GM12878 (cell line): Measurements from ENCODE around the gene LAD1. TPM values are rescaled to one million over a fixed set of nuclear protein-coding genes. Genes with fewer than 3 reads are reported as not detected.

Experiments
- ATAC-seq: fragments of 200-7000 bp; cut with Tn5 transposase; 3 replicates; pipeline ENCODE4 v1.9.1; 2020; ENCODE audit warnings: mild to moderate bottlenecking, moderate library complexity
- BruUV-seq: library from RNA; stranded (reverse); fragments of 400-500 nt; replicated peaks from 2 replicates; lab custom pipeline; 2021; lab: Mats Ljungman, UMichigan
- CTCF ChIA-PET: fragments of 300-600 bp; sonication (Branson Sonifier 250); formaldehyde crosslinking; extraction: SDS; loops from one replicate; lab custom pipeline; 2021; ENCODE audit warnings: inconsistent platforms; lab: Yijun Ruan, JAX
- POLR2A ChIA-PET: fragments of 350-600 bp; formaldehyde crosslinking; extraction: SDS; loops from one replicate; lab custom pipeline; 2021; ENCODE audit warnings: inconsistent platforms; lab: Charles Lee
- RAD21 ChIA-PET: fragments of 300-600 bp; sonication (Branson Sonifier 250); formaldehyde crosslinking; loops from one replicate; lab custom pipeline; 2023; ENCODE audit warnings: antibody characterized with exemption; ENCODE audit not compliant: unreplicated experiment; lab: Charles Lee
- SMC1A ChIA-PET: fragments of 300-600 bp; sonication (Branson Sonifier 250); formaldehyde crosslinking; loops from one replicate; lab custom pipeline; 2023; ENCODE audit not compliant: unreplicated experiment, uncharacterized antibody; lab: Charles Lee
- DNase-seq: peaks from one replicate; pipeline ENCODE4 v3.0.0-alpha.2; 2011; ENCODE audit warnings: low read depth, low spot score
- FAIRE-seq: peaks from 3 replicates; lab custom pipeline; 2011; peaks lifted over from hg19 to GRCh38; lab: Jason Lieb, UNC
- H2AFZ ChIP-seq: 2 replicates; pipeline ENCODE4 v1.6.0; 2011; ENCODE audit warnings: low read depth, low read length, control low read depth; ENCODE audit not compliant: control insufficient read depth
- H3K27ac ChIP-seq: 2 replicates; pipeline ENCODE4 v1.5.1; 2011; ENCODE audit warnings: control low read depth; ENCODE audit not compliant: control insufficient read depth, insufficient read depth
- H3K27me3 ChIP-seq, 2 experiments: replicated peaks in 1 of 2; 2 replicates each; pipeline versions ENCODE4 v1.6.0 to v1.6.1; 2011; ENCODE audit warnings: low read length in 1 of 2; ENCODE audit not compliant: control insufficient read depth in 2 of 2, insufficient read depth in 2 of 2
- H3K36me3 ChIP-seq, 2 experiments: 2 replicates each; pipeline ENCODE4 v1.5.1; 2011; ENCODE audit warnings: low read length in 1 of 2; ENCODE audit not compliant: control insufficient read depth in 2 of 2, insufficient read depth in 2 of 2
- H3K4me1 ChIP-seq: 2 replicates; pipeline ENCODE4 v1.6.1; 2011; ENCODE audit warnings: mild to moderate bottlenecking, low read length, moderate library complexity, mixed read lengths; ENCODE audit not compliant: control insufficient read depth, insufficient read depth
- H3K4me2 ChIP-seq: 2 replicates; pipeline ENCODE4 v1.6.0; 2011; ENCODE audit warnings: control low read depth; ENCODE audit not compliant: control insufficient read depth, insufficient read depth
- H3K4me3 ChIP-seq: fragments of 200-600 bp; sonication (generic); 2 replicates; pipeline ENCODE4 v1.5.1; 2016
- H3K79me2 ChIP-seq: 2 replicates; pipeline ENCODE4 v1.6.0; 2011; ENCODE audit warnings: low read length; ENCODE audit not compliant: control insufficient read depth, insufficient read depth
- H3K9ac ChIP-seq: 2 replicates; pipeline ENCODE4 v1.8.0; 2011; ENCODE audit warnings: low read length, control low read depth, mixed read lengths; ENCODE audit not compliant: control insufficient read depth, insufficient read depth
- H3K9me3 ChIP-seq: replicated peaks from 3 replicates; pipeline ENCODE4 v1.5.1; 2011; ENCODE audit warnings: mild to moderate bottlenecking, low read length; ENCODE audit not compliant: control insufficient read depth, insufficient read depth
- H4K20me1 ChIP-seq: 2 replicates; pipeline ENCODE4 v1.6.0; 2011; ENCODE audit not compliant: control insufficient read depth, insufficient read depth
- ASH2L ChIP-seq: fragments of 300-600, 200-600 bp; sonication (generic); IDR thresholded peaks from 2 replicates; pipeline ENCODE4 v1.6.1; 2017; ENCODE audit warnings: low read depth, mild to moderate bottlenecking, borderline replicate concordance
- NR2F1 ChIP-seq: fragments of 450-650 bp; conservative IDR thresholded peaks from 2 replicates; pipeline ENCODE4 v1.6.1; 2017; ENCODE audit warnings: mild to moderate bottlenecking
- SMARCA5 ChIP-seq: fragments of 450-650 bp; IDR thresholded peaks from 2 replicates; pipeline ENCODE4 v1.6.1; 2017; ENCODE audit warnings: mild to moderate bottlenecking
- TCF12 ChIP-seq: IDR thresholded peaks from 2 replicates; pipeline ENCODE4 v1.6.1; 2011; ENCODE audit warnings: low read depth, mild to moderate bottlenecking, low read length
- WGBS: methylation state at CpG from one replicate; pipeline ENCODE4 v1.1.6; 2016; ENCODE audit warnings: low lambda C conversion rate; ENCODE audit not compliant: insufficient replicate concordance, insufficient coverage; ENCODE audit errors: missing lambda C conversion rate; 5-methylcytosine and 5-hydroxymethylcytosine counted together
- in situ Hi-C: fragments of 300-500 bp; cut with MboI; formaldehyde crosslinking; loops from 9 replicates; pipeline ENCODE4 v1.14.3; 2018; ENCODE audit warnings: mixed read lengths
- intact Hi-C: fragments of 100-400 bp; cut with micrococcal nuclease; formaldehyde crosslinking; loops from one replicate; pipeline ENCODE4 v1.14.2; 2022; ENCODE audit not compliant: unreplicated experiment
- polyA plus RNA-seq, 11 experiments: library from polyadenylated mRNA; depleted of rRNA in 4 of 11; unstranded in 6 of 11; stranded (reverse) in 5 of 11; fragments of >200 nt; fragmentation: Nextera tagmentation in 4 of 11; fragmentation: Illumina TruSeq in 1 of 11; extraction: Ambion mirVana in 4 of 11; extraction: Trizol in 1 of 11; gene quantifications; 1 replicate in 1 of 11; 2 replicates in 10 of 11; pipeline versions ENCODE4 v1.2.1 to v1.2.3, GENCODE V29; 2011 to 2016; ENCODE audit warnings: inconsistent platforms in 2 of 11, missing spikeins in 2 of 11, low read depth in 1 of 11
- total RNA-seq, 4 experiments: library from RNA; depleted of rRNA in 3 of 4; stranded (reverse); fragments of >200 nt in 3 of 4; fragmentation: Illumina TruSeq in 1 of 4; extraction: Trizol in 1 of 4; gene quantifications; 2 replicates each; pipeline versions ENCODE4 v1.2.1 to v1.2.3, GENCODE V29; 2013 to 2021
- TF ChIP-seq, protein P1 (sequence below): fragments of 450-650 bp; IDR thresholded peaks from 2 replicates; pipeline ENCODE4 v1.6.1; 2016; ENCODE audit warnings: mild to moderate bottlenecking

LAD1 gene
- total and polyA plus RNA-seq, 10 of the 15 experiments (the other 5 are each of a cell fraction or from before 2014, with no cell fraction given): 0.05 to 0.48 (median 0.32) TPM; not detected in 3

DNA sequence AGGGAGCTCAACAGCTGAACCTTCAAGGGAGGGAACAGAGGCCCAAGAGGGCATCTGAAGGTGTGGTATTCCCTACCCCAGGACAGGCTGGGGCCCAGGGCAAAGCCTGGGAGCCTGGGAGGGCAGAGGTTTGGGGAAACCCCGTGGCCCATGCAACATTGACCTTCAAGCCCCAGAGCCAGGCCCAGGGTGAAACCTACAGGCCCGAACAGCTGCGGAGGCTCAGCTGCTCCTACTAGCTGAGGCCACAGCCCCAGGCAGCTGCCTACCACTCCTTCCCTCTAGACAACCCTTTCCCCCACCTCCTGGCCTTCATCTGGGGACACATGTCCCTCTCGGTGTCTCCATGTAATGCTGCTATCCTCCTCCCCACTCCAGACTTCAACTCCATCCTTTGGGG is 3.2 kb downstream of the LAD1 start:
- TF ChIP-seq NR2F1 (0 out of 2 replicates have a peak, but pooled peaks have one; percentile 27), TCF12 (0 out of 2 replicates have a peak, but pooled peaks have one; percentile 8), ASH2L (no peak), SMARCA5 (no peak)
- TF ChIP-seq, protein P1, sequence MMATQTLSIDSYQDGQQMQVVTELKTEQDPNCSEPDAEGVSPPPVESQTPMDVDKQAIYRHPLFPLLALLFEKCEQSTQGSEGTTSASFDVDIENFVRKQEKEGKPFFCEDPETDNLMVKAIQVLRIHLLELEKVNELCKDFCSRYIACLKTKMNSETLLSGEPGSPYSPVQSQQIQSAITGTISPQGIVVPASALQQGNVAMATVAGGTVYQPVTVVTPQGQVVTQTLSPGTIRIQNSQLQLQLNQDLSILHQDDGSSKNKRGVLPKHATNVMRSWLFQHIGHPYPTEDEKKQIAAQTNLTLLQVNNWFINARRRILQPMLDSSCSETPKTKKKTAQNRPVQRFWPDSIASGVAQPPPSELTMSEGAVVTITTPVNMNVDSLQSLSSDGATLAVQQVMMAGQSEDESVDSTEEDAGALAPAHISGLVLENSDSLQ: no peak
- TF ChIP-seq, all 136 proteins: peak for 2
- ChIA-PET RAD21 (interaction anchor here (1.2 to 17.4 kb wide), 3 partner anchors 9 to 86 kb away, joined by 4 to 340 read pairs (median 17); no protein-coding TSS in a partner anchor), SMC1A (interaction anchor here (2.1 to 19.4 kb wide), 3 partner anchors 9 to 86 kb away, joined by 6 to 374 read pairs (median 17); no protein-coding TSS in a partner anchor), CTCF (interaction anchor here (0.8 to 17.8 kb wide), 5 partner anchors 11 to 316 kb away, joined by 3 to 623 read pairs (median 20); no protein-coding TSS in a partner anchor), POLR2A (interaction anchor here (0.5 to 18.2 kb wide), 4 partner anchors 9 to 94 kb away, joined by 3 to 228 read pairs (median 8); no protein-coding TSS in a partner anchor)
- H3K36me3 ChIP-seq: no peaks in the 10 kb centered on the region
- H3K9me3 ChIP-seq: no peaks in the 10 kb centered on the region
- no TSS peak for BruUV-seq
- 25% methylated on average over 4 of the region's 4 CpGs for WGBS
- H3K27ac ChIP-seq: no peak overlapping the region
- H3K4me3 ChIP-seq: no peak overlapping the region
- H3K27me3 ChIP-seq: no peaks in the 10 kb centered on the region
- no peak overlapping the region for H2AFZ ChIP-seq
- DNase-seq: no peak
- no peak overlapping the region for H3K4me2 ChIP-seq
- H3K9ac ChIP-seq: no peak overlapping the region
- H3K4me1 ChIP-seq: peaks cover 12% of the 10 kb centered on the region
- H4K20me1 ChIP-seq: no peaks in the 10 kb centered on the region
- no peak for FAIRE-seq
- in situ Hi-C loops (no loop called here), intact Hi-C loops (no loop called here)
- peak; percentile 48 for ATAC-seq
- no peaks in the 10 kb centered on the region for H3K79me2 ChIP-seq
